Cardiac fibroblast (primary cell): ENCODE results near the gene ACHE.
A peak's percentile ranks its signal among the peaks of the same experiment; 100 is the strongest.
"Not testable (repeated sequence)": the region's sequence is repeated elsewhere in the genome, so short reads cannot be mapped to it uniquely, and the experiment has no call there.

Source experiments
- DNase-seq, 2 donors: peaks; one replicate each; pipeline versions ENCODE4 v3.0.0 to v3.0.0-alpha.2; 2010; ENCODE audit warnings: low read depth in 2 of 2
- H3K4me3 ChIP-seq, 2 donors: replicated peaks in 1 of 2; 1 replicate in 1 of 2; 2 replicates in 1 of 2; pipeline ENCODE4 v1.5.1; 2011; ENCODE audit warnings: low read depth in 2 of 2, low read length in 2 of 2, mild to moderate bottlenecking in 2 of 2, moderate library complexity in 1 of 2
- TF ChIP-seq, protein P1 (sequence below): IDR thresholded peaks from one replicate; pipeline ENCODE4 v1.5.1; 2011; ENCODE audit warnings: low read depth, mild to moderate bottlenecking, low read length, inconsistent platforms

ACHE gene

DNA sequence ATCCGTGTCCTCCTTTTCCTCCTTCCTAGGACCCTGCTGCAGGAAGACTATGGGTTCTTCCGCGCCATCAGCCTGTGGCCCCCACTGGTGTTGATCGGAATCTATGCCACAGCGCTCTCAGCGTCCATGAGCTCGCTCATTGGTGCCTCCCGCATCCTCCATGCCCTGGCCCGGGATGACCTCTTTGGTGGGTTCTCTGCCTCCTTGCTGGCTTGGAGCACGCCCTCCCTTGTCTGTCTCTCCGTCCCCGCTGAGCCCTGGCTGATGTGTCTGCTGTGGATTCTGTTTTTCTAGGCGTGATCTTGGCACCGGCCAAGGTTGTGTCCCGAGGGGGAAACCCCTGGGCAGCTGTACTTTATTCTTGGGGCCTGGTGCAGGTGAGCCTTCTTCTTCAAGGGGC is 35.8 kb downstream of the ACHE start:
- TF ChIP-seq, protein P1, sequence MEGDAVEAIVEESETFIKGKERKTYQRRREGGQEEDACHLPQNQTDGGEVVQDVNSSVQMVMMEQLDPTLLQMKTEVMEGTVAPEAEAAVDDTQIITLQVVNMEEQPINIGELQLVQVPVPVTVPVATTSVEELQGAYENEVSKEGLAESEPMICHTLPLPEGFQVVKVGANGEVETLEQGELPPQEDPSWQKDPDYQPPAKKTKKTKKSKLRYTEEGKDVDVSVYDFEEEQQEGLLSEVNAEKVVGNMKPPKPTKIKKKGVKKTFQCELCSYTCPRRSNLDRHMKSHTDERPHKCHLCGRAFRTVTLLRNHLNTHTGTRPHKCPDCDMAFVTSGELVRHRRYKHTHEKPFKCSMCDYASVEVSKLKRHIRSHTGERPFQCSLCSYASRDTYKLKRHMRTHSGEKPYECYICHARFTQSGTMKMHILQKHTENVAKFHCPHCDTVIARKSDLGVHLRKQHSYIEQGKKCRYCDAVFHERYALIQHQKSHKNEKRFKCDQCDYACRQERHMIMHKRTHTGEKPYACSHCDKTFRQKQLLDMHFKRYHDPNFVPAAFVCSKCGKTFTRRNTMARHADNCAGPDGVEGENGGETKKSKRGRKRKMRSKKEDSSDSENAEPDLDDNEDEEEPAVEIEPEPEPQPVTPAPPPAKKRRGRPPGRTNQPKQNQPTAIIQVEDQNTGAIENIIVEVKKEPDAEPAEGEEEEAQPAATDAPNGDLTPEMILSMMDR, result no peak
- DNase-seq, result no peak

DNA sequence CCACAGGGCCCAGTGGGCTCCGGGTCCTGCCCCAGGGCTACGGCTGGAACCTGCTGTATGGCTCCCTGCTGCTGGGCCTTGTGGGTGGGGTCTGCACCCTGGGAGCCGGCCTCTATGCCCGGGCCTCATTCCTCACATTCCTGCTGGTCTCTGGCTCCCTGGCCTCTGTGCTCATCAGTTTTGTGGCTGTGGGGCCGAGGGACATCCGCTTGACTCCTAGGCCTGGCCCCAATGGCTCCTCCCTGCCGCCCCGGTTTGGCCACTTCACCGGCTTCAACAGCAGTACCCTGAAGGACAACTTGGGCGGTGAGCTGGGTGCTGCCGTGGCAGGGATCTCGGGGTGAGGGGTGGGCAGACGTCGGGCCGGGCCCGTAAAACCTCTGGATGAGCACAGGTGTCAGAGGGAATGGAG is 38.8 kb downstream of the ACHE start:
- DNase-seq, result no peak
- no peak overlapping the region for H3K4me3 ChIP-seq
- TF ChIP-seq, protein P1, result no peak

More for the DNA sequence above, 35.8 kb downstream of the ACHE start:
- H3K4me3 ChIP-seq, result no peak overlapping the region

DNA sequence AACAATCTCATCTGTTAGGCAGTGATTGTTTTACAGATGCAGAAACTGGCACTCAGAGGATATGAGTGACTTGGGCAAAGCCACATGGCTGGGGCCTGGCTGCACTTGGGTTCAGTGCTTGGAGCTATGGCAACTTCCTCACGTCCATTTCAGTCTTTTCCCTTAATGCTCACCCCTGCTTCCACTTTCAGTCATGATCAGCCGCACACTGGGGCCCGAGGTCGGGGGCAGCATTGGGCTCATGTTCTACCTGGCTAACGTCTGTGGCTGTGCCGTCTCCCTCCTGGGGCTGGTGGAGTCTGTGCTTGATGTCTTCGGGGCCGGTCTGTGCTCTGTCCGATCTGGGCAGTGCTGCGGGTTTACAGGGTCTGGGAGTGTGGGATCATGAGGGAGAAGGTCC is 40.2 kb downstream of the ACHE start:
- no peak overlapping the region for H3K4me3 ChIP-seq
- no peak for DNase-seq
- TF ChIP-seq, protein P1, result no peak

DNA sequence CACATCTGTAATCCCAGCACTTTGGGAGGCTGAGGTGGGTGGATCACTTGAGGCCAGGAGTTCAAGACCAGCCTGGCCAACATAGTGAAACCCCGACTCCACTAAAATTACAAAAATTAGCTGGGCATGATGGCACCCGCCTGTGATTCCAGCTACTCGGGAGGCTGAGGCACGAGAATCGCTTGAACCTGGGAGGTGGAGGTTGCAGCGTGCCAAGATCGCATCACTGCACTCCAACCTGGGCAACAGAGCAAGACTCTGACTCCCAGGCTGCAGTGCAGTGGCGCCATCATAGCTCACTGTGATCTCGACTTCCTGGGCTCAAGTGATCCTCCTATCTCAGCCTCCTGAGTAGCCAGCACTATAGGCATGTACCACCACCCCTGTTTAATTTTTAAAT is 40.8 kb downstream of the ACHE start:
- not testable (repeated sequence) for DNase-seq, H3K4me3 ChIP-seq

DNA sequence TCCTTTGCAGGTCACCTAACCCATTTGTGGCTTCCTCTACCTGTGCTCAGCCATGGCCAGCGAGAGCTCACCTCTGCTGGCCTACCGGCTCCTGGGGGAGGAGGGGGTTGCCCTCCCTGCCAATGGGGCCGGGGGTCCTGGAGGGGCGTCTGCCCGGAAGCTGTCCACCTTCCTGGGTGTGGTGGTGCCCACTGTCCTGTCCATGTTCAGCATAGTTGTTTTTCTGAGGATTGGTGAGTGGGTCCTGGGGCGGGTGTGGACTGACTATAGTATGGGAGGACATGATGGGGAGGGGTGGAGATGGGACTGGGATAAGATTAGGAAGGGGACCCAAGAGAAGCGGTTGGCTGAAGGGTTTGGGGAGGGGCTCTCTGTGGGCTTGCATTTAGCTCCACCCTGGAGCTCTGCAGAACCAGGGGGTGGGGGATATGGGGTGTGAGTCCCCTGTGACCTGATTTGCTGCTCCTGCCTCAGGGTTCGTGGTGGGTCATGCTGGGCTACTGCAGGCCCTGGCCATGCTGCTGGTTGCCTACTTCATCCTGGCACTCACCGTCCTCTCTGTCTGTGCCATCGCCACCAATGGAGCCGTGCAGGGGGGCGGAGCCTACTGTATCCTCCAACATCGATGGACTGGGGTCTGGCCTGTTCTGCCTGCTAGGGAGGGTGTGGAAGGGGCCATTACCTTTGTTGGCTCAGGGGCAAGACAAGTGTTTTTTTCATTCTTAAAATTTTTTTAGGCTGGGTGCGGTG is 41.4 kb downstream of the ACHE start:
- TF ChIP-seq, protein P1, result no peak
- H3K4me3 ChIP-seq, result no peak overlapping the region
- no peak for DNase-seq

DNA sequence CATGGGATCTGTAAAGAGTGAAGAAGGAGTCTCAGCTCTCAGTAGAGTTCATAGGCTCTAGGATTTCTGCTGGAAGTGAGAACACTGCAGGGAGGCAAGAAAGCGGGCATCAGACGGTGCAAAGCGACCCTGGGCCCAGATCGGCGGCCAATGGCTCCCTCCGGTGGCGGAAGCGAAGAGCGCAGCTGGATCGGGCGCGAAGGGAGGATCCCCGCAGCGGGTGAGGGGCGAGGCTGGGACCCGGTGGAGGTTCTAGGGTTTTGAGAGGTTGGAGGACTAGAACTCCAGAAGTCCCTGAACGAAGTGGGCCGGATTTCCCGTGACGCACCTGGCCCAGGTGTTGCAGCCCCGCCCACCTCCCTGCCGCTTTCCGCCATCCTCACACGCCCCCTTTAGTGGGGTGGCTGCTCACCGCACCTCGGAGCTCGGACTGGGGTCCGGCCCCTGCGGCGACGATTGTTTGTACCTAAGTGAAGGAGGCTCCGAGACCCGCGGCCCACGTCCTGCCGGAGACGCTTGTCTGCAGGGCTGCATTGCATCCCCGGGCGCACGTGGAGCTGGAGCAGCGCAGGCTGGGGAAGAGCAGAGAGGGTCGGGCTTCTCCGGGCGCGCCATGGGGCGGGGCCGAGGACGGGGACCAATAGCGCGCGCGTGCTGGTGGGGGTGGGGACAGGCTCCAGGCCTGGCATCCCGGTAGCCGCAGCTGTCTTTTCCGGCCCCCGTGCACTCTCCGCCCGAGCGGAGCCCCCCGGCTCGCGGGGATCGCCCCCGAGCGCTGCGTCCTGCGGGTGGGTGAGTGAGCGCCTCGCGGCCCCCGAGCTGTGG is 43.4 kb downstream of the ACHE start, which contains the start of gene SLC12A9:
TSS of gene SLC12A9 (plus strand) at position 666 of the 825 bp plus-strand sequence. CDS start 1,485 bp downstream, outside the sequence.
- TF ChIP-seq, protein P1, result peak; percentile 90
- peak within 1 kb of the TSS; percentile 78 to 81 for H3K4me3 ChIP-seq
- DNase-seq, result peak; percentile 89 to 92

DNA sequence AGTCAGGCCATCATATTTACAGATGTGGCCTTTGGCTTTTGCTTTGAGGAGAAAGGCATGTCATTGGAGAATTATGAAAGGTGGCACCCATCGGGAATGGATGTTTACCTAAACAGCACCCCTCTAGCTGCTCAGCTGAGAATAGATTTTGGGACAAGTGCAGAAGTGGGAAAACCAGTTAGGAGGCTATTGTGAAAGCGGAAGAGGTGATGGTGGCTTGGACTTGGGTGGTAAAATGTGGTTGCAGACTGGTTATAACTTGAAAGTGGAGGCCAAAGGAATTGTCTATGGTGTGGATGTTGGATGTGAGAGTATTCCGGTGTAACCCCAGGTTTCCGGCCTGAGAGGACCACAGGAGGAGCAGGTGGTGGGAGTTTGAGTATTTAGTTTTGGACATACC is 48.3 kb downstream of the ACHE start:
- TF ChIP-seq, protein P1, result no peak
- no peak overlapping the region for H3K4me3 ChIP-seq
- no peak for DNase-seq
